HT1080 (cell line): Measurements from ENCODE around the gene CCDC24. TPM values are rescaled to one million over a fixed set of nuclear protein-coding genes. Genes with fewer than 3 reads are reported as not detected.

Experiments
- DNase-seq: peaks from one replicate; pipeline ENCODE4 v3.0.0-alpha.2; 2015; ENCODE audit warnings: low read depth
- total RNA-seq: library from RNA; depleted of rRNA; stranded (reverse); fragments of >200 nt; shearing (Covaris generic); gene quantifications from 2 replicates; pipeline ENCODE4 v1.2.3, GENCODE V29; 2014

Gene CCDC24
- total RNA-seq, 1 experiment from 2014 or later: 9.6 TPM

DNA sequence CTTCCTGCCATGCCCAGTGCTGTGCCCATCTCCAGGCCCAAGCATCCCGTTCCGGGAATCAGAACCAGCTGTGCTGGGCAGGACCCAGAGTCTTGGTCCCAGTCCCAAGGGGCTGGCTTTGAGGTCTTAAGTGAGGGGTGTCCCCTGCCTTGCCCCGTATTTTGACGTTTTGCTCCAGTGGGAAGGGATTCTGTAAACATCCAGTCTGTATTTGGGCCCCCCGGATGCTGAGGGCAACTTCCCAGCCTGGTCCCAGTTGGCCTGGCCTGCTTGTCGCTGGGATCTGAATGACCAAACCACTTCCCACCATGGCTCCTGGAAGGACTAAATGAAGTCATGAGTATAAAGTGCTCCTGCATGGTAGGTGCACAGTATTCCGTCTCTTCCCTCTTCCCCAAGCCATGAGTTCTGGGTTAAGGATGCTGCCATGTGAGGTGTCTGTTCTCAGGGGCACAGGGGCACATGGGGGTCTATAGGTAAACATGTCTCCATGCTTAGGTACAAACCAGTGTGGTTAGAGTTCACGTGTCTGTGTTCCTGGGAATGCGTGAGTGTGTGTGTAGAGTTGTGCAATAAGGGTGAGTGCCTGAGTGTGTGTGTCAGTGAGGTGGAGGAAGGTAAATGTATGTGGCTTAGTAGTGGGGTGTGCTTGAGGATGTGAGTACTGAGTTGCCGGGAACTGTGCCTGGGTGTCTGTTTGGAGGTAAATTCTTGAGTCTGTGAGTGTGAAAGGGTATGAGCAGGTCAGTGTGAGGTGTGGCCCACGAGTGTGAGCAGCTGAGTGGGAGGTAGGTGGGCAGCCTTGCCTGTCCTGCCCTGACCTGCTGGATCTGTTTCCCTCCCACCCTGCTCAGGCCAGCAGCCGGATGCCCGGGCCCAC, 10.9 kb upstream of the CCDC24 start:
- DNase-seq: peak; percentile 18

GRCh38 chr1:43981135-43981491, 10.3 kb upstream of the CCDC24 start:
- DNase-seq: no peak

DNA sequence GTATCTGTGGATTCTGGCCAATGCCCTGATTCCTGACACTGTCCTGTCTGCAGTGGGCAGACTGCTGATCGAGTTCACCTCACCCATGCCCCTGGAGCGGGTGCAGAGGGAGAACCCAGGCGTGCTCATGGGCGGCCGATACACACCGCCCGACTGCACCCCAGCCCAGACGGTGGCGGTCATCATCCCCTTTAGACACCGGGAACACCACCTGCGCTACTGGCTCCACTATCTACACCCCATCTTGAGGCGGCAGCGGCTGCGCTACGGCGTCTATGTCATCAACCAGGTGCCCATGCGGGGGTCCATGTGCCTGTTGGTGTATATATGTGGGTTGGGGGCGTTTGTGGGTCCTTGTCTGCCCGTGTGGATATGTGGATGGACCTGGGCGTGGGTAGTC, 9.8 kb upstream of the CCDC24 start:
- DNase-seq: no peak

DNA sequence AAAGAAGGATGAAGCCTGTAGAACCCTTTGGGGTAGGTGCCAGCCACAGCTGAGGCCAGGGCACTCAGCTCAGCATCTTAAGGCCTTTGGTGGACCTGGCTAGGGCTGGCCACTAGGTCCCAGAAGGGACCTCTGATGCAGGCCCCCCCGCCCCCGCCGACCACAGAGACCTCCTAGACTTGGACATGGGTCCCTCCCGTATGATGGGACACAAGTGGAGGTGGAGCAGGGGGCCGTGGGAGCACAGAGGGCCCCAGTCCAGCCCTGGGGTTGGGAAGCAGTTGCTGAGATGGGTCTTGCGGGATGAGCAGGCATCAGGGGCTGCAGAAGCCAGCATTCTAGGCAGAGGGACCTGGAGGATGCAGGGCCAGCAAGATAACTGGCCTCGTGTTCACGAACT, 9.2 kb upstream of the CCDC24 start:
- DNase-seq: no peak

GRCh38 chr1:43982808-43983207, 8.6 kb upstream of the CCDC24 start:
- DNase-seq: no peak

- no peak for DNase-seq
Measured at GRCh38 chr1:43983253-43983899, 8.0 kb upstream of the CCDC24 start.

DNA sequence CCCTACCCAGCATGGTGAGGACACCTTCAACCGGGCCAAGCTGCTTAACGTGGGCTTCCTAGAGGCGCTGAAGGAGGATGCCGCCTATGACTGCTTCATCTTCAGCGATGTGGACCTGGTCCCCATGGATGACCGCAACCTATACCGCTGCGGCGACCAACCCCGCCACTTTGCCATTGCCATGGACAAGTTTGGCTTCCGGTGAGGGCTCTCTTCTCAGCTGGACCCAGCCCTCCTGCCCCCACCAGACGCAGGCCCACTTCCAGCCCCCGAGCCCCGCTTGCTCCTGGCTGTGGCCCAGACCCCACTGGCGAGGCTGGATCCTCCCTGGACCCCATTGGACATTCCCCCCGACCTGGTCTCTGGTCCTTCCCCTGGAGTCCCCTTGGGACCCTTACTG, 6.5 kb upstream of the CCDC24 start:
- DNase-seq: no peak

GRCh38 chr1:43985984-43986595, 5.3 kb upstream of the CCDC24 start:
- no peak for DNase-seq

GRCh38 chr1:43986712-43987111, 4.7 kb upstream of the CCDC24 start:
- DNase-seq: no peak

DNA sequence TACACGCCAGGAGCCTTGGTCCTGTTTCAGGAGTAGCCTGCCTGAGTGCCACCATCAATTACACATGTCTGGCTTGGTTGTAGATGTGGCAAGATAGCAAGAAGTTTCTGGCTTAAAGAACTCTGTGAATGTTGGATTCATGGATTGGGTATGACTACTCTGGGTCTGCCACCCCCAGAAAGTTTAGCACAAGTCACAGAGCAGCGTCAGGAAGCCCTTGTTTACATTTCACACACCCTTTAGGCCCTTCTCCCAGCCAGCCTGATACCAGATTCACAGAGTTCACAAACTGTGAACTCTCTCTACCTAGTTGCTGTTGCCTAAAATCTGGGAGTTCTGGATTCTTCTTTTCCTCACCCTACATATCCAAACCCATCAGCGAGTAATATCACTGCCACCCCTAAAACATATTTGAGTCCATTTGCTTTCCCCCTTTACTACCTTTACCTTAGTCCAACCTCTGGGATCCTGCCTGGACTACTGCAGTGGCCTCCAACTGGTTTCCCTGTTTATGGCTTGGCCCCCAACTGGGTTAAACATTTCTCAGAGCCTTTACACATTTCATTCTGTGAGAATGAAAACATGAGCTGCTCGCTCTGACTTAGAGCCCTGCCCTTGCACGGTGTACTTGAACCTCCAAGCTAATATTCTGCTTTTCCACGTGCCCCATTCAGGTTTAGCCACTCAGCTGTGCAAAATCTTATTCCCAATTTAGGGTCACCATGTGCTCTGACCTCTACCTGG, 4.1 kb upstream of the CCDC24 start:
- DNase-seq: no peak

DNA sequence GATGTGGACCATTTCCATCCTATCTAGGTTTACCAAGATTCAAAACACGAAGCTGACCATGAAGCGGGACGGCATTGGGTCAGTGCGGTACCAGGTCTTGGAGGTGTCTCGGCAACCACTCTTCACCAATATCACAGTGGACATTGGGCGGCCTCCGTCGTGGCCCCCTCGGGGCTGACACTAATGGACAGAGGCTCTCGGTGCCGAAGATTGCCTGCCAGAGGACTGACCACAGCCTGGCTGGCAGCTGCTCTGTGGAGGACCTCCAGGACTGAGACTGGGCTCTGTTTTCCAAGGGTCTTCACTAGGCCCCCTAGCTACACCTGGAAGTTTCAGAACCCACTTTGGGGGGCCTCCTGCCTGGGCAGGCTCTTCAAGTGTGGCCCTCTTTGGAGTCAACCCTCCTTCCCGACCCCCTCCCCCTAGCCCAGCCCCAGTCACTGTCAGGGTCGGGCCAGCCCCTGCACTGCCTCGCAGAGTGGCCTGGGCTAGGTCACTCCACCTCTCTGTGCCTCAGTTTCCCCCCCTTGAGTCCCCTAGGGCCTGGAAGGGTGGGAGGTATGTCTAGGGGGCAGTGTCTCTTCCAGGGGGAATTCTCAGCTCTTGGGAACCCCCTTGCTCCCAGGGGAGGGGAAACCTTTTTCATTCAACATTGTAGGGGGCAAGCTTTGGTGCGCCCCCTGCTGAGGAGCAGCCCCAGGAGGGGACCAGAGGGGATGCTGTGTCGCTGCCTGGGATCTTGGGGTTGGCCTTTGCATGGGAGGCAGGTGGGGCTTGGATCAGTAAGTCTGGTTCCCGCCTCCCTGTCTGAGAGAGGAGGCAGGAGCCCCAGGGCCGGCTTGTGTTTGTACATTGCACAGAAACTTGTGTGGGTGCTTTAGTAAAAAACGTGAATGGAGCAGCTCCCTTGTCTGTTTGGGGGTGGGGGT, 864 bp upstream of the CCDC24 start:
- DNase-seq: no peak

- no peak for DNase-seq
Measured at GRCh38 chr1:43991200-43991475, 261 bp upstream of the CCDC24 start.

- DNase-seq: no peak
Measured at GRCh38 chr1:43992232-43992995, 1.0 kb downstream of the CCDC24 start.

GRCh38 chr1:43993206-43993914, 2.0 kb downstream of the CCDC24 start:
- DNase-seq: no peak

GRCh38 chr1:43994071-43994470, 2.7 kb downstream of the CCDC24 start:
- DNase-seq: no peak

GRCh38 chr1:43994794-43995790, 3.7 kb downstream of the CCDC24 start:
- peak; percentile 67 for DNase-seq

DNA sequence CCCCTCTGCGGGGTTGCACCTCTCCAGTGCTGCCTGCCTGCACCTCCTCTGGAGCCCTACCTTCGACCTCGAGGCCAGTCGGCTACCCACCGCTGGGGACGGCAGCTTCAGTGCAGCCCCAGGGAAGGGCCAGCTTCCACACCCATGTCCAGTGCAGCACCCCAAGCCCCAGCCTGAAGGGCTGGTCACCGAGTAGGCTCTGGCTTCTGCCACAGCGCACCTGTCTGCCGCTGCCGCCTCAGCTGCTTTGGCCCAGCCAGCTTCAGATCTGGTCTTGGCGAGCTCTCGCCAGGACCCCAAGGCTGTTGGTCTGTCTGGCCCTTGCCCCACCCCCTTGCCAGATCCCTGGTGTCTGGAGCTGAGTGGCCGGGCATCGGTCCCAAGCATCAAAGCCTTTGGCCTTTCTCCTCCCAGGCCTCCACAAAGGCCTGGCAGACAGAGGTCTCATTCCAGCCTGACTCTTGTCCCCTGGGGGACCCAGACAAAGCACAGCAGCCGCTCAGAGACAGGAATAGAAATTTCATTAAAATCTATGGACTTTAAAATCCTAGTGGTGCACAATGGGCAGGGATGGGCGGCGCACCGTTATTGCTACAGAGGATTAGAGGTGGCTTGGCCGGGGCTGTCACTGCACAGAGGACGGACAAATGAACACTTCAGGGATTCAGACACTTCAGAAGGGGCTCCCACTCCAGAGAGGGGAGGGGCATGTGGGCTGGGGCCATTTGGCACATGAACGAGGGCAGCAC, 4.8 kb downstream of the CCDC24 start:
- no peak for DNase-seq

DNA sequence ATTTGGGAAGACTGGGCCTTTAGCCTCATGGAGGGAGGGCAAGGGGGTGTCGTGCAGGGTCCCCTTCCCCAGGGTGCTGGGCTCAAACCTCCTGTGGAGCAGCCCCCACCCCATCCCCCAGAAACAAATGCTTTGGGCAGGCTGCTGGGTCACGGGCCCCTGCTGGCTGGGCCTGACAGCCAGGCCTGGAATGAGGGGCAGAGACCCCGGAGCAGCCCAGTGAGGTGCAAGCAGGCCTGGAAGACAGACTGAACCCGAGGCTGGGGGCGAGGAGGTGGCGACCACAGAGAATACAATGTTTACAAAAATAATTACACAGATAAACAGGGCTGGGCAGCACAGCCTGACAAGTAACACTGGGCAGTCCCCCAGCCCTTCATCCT, 5.3 kb downstream of the CCDC24 start:
- no peak for DNase-seq
